Gastroesophageal sphincter (tissue), 4 donors: ENCODE measurements around the gene STRBP. TPM values are rescaled to one million over a fixed set of nuclear protein-coding genes. Genes with fewer than 3 reads are reported as not detected.

Experiments
- ATAC-seq: fragments of 150-250 bp; one replicate; pipeline ENCODE4 v1.9.1; 2016; ENCODE audit warnings: mild to moderate bottlenecking, moderate library complexity
- H3K27ac ChIP-seq, 4 donors: fragments of 200-600 bp; sonication (generic) in 3 of 4; 1 replicate in 3 of 4; 2 replicates in 1 of 4; pipeline ENCODE4 v1.5.1; 2016 to 2019
- H3K27me3 ChIP-seq: fragments of 200-600 bp; sonication (generic); one replicate; pipeline ENCODE4 v1.5.1; 2019
- H3K36me3 ChIP-seq, 2 donors: fragments of 200-600 bp; sonication (generic); one replicate each; pipeline ENCODE4 v1.5.1; 2019; ENCODE audit warnings: control low read depth in 1 of 2
- H3K4me1 ChIP-seq, 3 donors: fragments of 200-600 bp; sonication (generic); 1 replicate in 2 of 3; 2 replicates in 1 of 3; pipeline ENCODE4 v1.5.1; 2016 to 2019; ENCODE audit warnings: control low read depth in 2 of 3
- H3K4me3 ChIP-seq, 2 donors: fragments of 200-600 bp; sonication (generic); one replicate each; pipeline ENCODE4 v1.5.1; 2019; ENCODE audit warnings: mild to moderate bottlenecking in 1 of 2, moderate library complexity in 1 of 2
- H3K9me3 ChIP-seq, 3 donors: fragments of 200-600 bp; sonication (generic); one replicate each; pipeline ENCODE4 v1.5.1; 2017 to 2019; ENCODE audit warnings: control low read depth in 2 of 3
- CTCF ChIP-seq, 4 experiments: fragments of 200-600 bp in 2 of 4; fragments of 450-650 bp in 2 of 4; sonication (generic) in 1 of 4; IDR thresholded peaks; one replicate each; pipeline ENCODE4 v1.5.1; 2017 to 2019; ENCODE audit warnings: antibody characterized with exemption in 4 of 4, mild to moderate bottlenecking in 2 of 4, moderate library complexity in 2 of 4
- EP300 ChIP-seq: sonication (generic); formaldehyde crosslinking; IDR thresholded peaks from one replicate; pipeline ENCODE4 v1.6.1; 2017; ENCODE audit warnings: antibody characterized with exemption, mild to moderate bottlenecking
- POLR2A ChIP-seq, 2 donors: fragments of 450-650 bp; IDR thresholded peaks; one replicate each; pipeline ENCODE4 v1.6.1; 2017; ENCODE audit warnings: antibody characterized with exemption in 2 of 2, mild to moderate bottlenecking in 2 of 2, moderate library complexity in 1 of 2
- POLR2AphosphoS5 ChIP-seq: sonication (generic); formaldehyde crosslinking; IDR thresholded peaks from one replicate; pipeline ENCODE4 v1.6.1; 2017; ENCODE audit warnings: antibody characterized with exemption
- WGBS, 2 donors: methylation state at CpG; one replicate each; pipeline ENCODE4 v1.1.5; 2018; ENCODE audit warnings: low coverage in 1 of 2; 5-methylcytosine and 5-hydroxymethylcytosine counted together
- total RNA-seq, 4 donors: library from RNA; depleted of rRNA; stranded (reverse); fragments of >200 nt; gene quantifications; one replicate each; pipeline ENCODE4 v1.1.0, GENCODE V29; 2016

STRBP gene
- total RNA-seq, 4 donors from 2014 or later, result 10.4 to 20.6 (median 14.8) TPM

GRCh38 chr9:123098096-123098459 lies 170.3 kb downstream of the STRBP start:
- TF ChIP-seq EP300 (no peak), CTCF (IDR thresholded peaks at IDR 0.05) (no peak), POLR2AphosphoS5 (no peak), POLR2A (IDR thresholded peaks at IDR 0.05) (no peak)
- no peaks in the 10 kb centered on the region for H3K27me3 ChIP-seq
- no peak overlapping the region for H3K4me3 ChIP-seq
- no peak overlapping the region for H3K27ac ChIP-seq
- WGBS, 2 donors, result 44 to 100% methylated on average over 1 to 4 of the region's 4 CpGs
- no peak for ATAC-seq
- H3K9me3 ChIP-seq, result no peaks in the 10 kb centered on the region
- H3K36me3 ChIP-seq, result peaks cover 10 to 97% of the 10 kb centered on the region in 2 donors
- peaks cover 0 to 10% (median 0%) of the 10 kb centered on the region in 3 donors for H3K4me1 ChIP-seq

GRCh38 chr9:123097430-123098095 lies 170.8 kb downstream of the STRBP start:
- H3K36me3 ChIP-seq, result peaks cover 10 to 97% of the 10 kb centered on the region in 2 donors
- no peak overlapping the region for H3K4me3 ChIP-seq
- WGBS, 2 donors, result 93 to 96% methylated on average over 2 to 3 of the region's 3 CpGs
- H3K27me3 ChIP-seq, result no peaks in the 10 kb centered on the region
- no peak overlapping the region for H3K27ac ChIP-seq
- ATAC-seq, result no peak
- peaks cover 0 to 5% (median 0%) of the 10 kb centered on the region in 3 donors for H3K4me1 ChIP-seq
- H3K9me3 ChIP-seq, result no peaks in the 10 kb centered on the region
- TF ChIP-seq POLR2A (IDR thresholded peaks at IDR 0.05) (no peak), POLR2AphosphoS5 (no peak), CTCF (IDR thresholded peaks at IDR 0.05) (no peak), EP300 (no peak)

- Histone ChIP-seq H3K27me3 (no peaks in the 10 kb centered on the region), H3K9me3 (no peaks in the 10 kb centered on the region), H3K4me3 (no peak overlapping the region), H3K27ac (no peak overlapping the region), H3K36me3 (peaks cover 10 to 97% of the 10 kb centered on the region in 2 donors), H3K4me1 (peaks cover 0 to under 1% (median 0%) of the 10 kb centered on the region in 3 donors)
- ATAC-seq, result no peak
- TF ChIP-seq POLR2A (IDR thresholded peaks at IDR 0.05), result no peak
- no peak for TF ChIP-seq CTCF (IDR thresholded peaks at IDR 0.05)
- no peak for TF ChIP-seq POLR2AphosphoS5
- TF ChIP-seq EP300, result no peak
- 75 to 77% methylated on average over 2 to 3 of the region's 3 CpGs for WGBS, 2 donors
Measured at GRCh38 chr9:123096987-123097386, 171.4 kb downstream of the STRBP start.

- Histone ChIP-seq H3K27ac (no peak overlapping the region), H3K4me3 (no peak overlapping the region), H3K27me3 (no peaks in the 10 kb centered on the region), H3K4me1 (peaks cover 0 to 31% (median 5%) of the 10 kb centered on the region in 3 donors), H3K36me3 (peaks cover 5 to 94% of the 10 kb centered on the region in 2 donors), H3K9me3 (no peaks in the 10 kb centered on the region)
- ATAC-seq, result no peak
- TF ChIP-seq POLR2A (IDR thresholded peaks at IDR 0.05), result no peak
- no peak for TF ChIP-seq CTCF (IDR thresholded peaks at IDR 0.05)
- TF ChIP-seq EP300, result no peak
- no peak for TF ChIP-seq POLR2AphosphoS5
- WGBS, 2 donors, result 14 to 63% methylated on average over 2 to 3 of the region's 3 CpGs
Measured at GRCh38 chr9:123093141-123093540, 175.2 kb downstream of the STRBP start.

- TF ChIP-seq POLR2AphosphoS5 (no peak), CTCF (IDR thresholded peaks at IDR 0.05) (no peak), EP300 (no peak), POLR2A (IDR thresholded peaks at IDR 0.05) (no peak)
- 86 to 89% methylated on average over 2 of the region's 2 CpGs for WGBS, 2 donors
- Histone ChIP-seq H3K4me1 (peaks cover 0 to 31% (median 5%) of the 10 kb centered on the region in 3 donors), H3K9me3 (no peaks in the 10 kb centered on the region), H3K36me3 (peaks cover 0 to 93% of the 10 kb centered on the region in 2 donors), H3K27ac (no peak overlapping the region), H3K27me3 (no peaks in the 10 kb centered on the region), H3K4me3 (no peak overlapping the region)
- no peak for ATAC-seq
Measured at GRCh38 chr9:123091459-123091858, 176.9 kb downstream of the STRBP start.
